Ishikawa (cell line): ENCODE results near the gene ACCS.

Source experiments
- CEBPB ChIP-seq: IDR thresholded peaks from 2 replicates; pipeline ENCODE4 v1.6.1; 2012
- CREB1 ChIP-seq: IDR thresholded peaks from 2 replicates; pipeline ENCODE4 v1.6.1; 2012; ENCODE audit warnings: low read depth
- EGR1 ChIP-seq: IDR thresholded peaks from 2 replicates; pipeline ENCODE4 v1.6.1; 2012
- EP300 ChIP-seq: IDR thresholded peaks from 2 replicates; pipeline ENCODE4 v1.6.1; 2012; ENCODE audit warnings: borderline replicate concordance
- FOXM1 ChIP-seq: IDR thresholded peaks from 2 replicates; pipeline ENCODE4 v1.6.1; 2012; ENCODE audit warnings: low read depth, borderline replicate concordance
- MAX ChIP-seq: IDR thresholded peaks from 2 replicates; pipeline ENCODE4 v1.6.1; 2012
- NFIC ChIP-seq: IDR thresholded peaks from 2 replicates; pipeline ENCODE4 v1.6.1; 2012
- RAD21 ChIP-seq: IDR thresholded peaks from 2 replicates; pipeline ENCODE4 v1.6.1; 2012; ENCODE audit warnings: low read depth
- REST ChIP-seq: IDR thresholded peaks from 2 replicates; pipeline ENCODE4 v1.6.1; 2012; ENCODE audit warnings: low read depth, mild to moderate bottlenecking
- TAF1 ChIP-seq: IDR thresholded peaks from 2 replicates; pipeline ENCODE4 v1.6.1; 2012; ENCODE audit warnings: low read depth, mild to moderate bottlenecking
- TCF12 ChIP-seq: IDR thresholded peaks from 2 replicates; pipeline ENCODE4 v1.6.1; 2012; ENCODE audit warnings: low read depth
- TEAD4 ChIP-seq: IDR thresholded peaks from 2 replicates; pipeline ENCODE4 v1.6.1; 2012
- USF1 ChIP-seq: IDR thresholded peaks from 2 replicates; pipeline ENCODE4 v1.6.1; 2012
- YY1 ChIP-seq: IDR thresholded peaks from 2 replicates; pipeline ENCODE4 v1.6.1; 2012; ENCODE audit warnings: low read depth
- ZBTB7A ChIP-seq: IDR thresholded peaks from 2 replicates; pipeline ENCODE4 v1.6.1; 2012; ENCODE audit warnings: low read depth

ACCS gene

GRCh38 chr11:44047931-44048431, 18.1 kb upstream of the ACCS start, which contains the start of gene ACCSL:
Gene ACCSL (plus strand): TSS chr11:44047981. CDS start chr11:44048037, 56 bp downstream.
- TF ChIP-seq CEBPB, result no peak
- no peak for TF ChIP-seq EP300
- TF ChIP-seq CREB1, result no peak
- no peak for TF ChIP-seq REST
- TF ChIP-seq MAX, result no peak
- TF ChIP-seq FOXM1, result no peak

GRCh38 chr11:44049832-44050231, 16.2 kb upstream of the ACCS start:
- TF ChIP-seq YY1, result no peak

- TF ChIP-seq MAX, result no peak
- TF ChIP-seq ZBTB7A, result no peak
- no peak for TF ChIP-seq CREB1
- TF ChIP-seq REST, result no peak
- TF ChIP-seq YY1, result no peak
- TF ChIP-seq TAF1, result no peak
- TF ChIP-seq TEAD4, result no peak
- TF ChIP-seq EGR1, result no peak
- TF ChIP-seq TCF12, result no peak
- no peak for TF ChIP-seq CEBPB
- no peak for TF ChIP-seq RAD21
- no peak for TF ChIP-seq USF1
- TF ChIP-seq NFIC, result no peak
- TF ChIP-seq FOXM1, result no peak
- TF ChIP-seq EP300, result no peak
These were observed 14.9 kb upstream of the ACCS start for GRCh38 chr11:44051171-44051570.

- TF ChIP-seq FOXM1, result no peak
These were observed 8.7 kb upstream of the ACCS start for GRCh38 chr11:44057340-44057739.

GRCh38 chr11:44058275-44058674, 7.8 kb upstream of the ACCS start:
- TF ChIP-seq TAF1 (no peak), TEAD4 (no peak), YY1 (no peak), ZBTB7A (no peak)

- TF ChIP-seq USF1 (no peak), YY1 (no peak), EP300 (no peak), RAD21 (no peak), TEAD4 (no peak), TCF12 (no peak), MAX (no peak), TAF1 (no peak), NFIC (no peak), FOXM1 (no peak), CREB1 (no peak), EGR1 (no peak), CEBPB (no peak)
These were observed 859 bp upstream of the ACCS start for GRCh38 chr11:44065161-44065661.

GRCh38 chr11:44066732-44067141, 667 bp downstream of the ACCS start:
- TF ChIP-seq MAX (no peak), EGR1 (no peak), CREB1 (no peak), NFIC (peak; percentile 53; the same call in 1 of the 2 replicates), USF1 (no peak)
